Caco-2 (cell line): ENCODE results near the gene ST8SIA5. TPM values are rescaled to one million over a fixed set of nuclear protein-coding genes. Genes with fewer than 3 reads are reported as not detected.

Experiments
- BruUV-seq: library from RNA; stranded (reverse); fragments of 400-500 nt; replicated peaks from 2 replicates; lab custom pipeline; 2021; lab: Mats Ljungman, UMichigan
- CTCF ChIA-PET: fragments of 300-600 bp; sonication (Branson Sonifier 250); formaldehyde crosslinking; loops from one replicate; lab custom pipeline; 2022; ENCODE audit warnings: antibody characterized with exemption; lab: Charles Lee
- POLR2A ChIA-PET: fragments of 300-600 bp; sonication (Branson Sonifier 250); formaldehyde crosslinking; loops from one replicate; lab custom pipeline; 2022; ENCODE audit warnings: antibody characterized with exemption; lab: Charles Lee
- DNase-seq, 2 experiments: peaks; one replicate each; pipeline versions ENCODE4 v3.0.0 to v3.0.0-alpha.2; 2020 to 2022
- H3K27me3 ChIP-seq: replicated peaks from 2 replicates; pipeline ENCODE4 v1.6.0; 2011; ENCODE audit warnings: low read length; ENCODE audit not compliant: control insufficient read depth, insufficient read depth
- H3K36me3 ChIP-seq: 2 replicates; pipeline ENCODE4 v1.5.1; 2011; ENCODE audit warnings: low read length; ENCODE audit not compliant: control insufficient read depth, insufficient read depth
- H3K4me1 ChIP-seq: fragments of 250-450 bp; sonication (Bioruptor Pico); 2 replicates; pipeline ENCODE4 v1.5.1; 2020; ENCODE audit warnings: mild to moderate bottlenecking
- H3K4me3 ChIP-seq: 2 replicates; pipeline ENCODE4 v1.5.1; 2011; ENCODE audit warnings: low read depth, mild to moderate bottlenecking, control low read depth, low read length
- H3K9me3 ChIP-seq: fragments of 250-450 bp; sonication (Bioruptor Pico); 2 replicates; pipeline ENCODE4 v1.5.1; 2020; ENCODE audit warnings: mild to moderate bottlenecking, moderate library complexity
- H3K27ac Mint-ChIP-seq: one replicate; pipeline ENCODE4 v1.8.0; 2022; ENCODE audit warnings: mixed read lengths; ENCODE audit not compliant: unreplicated experiment
- H3K27me3 Mint-ChIP-seq: one replicate; pipeline ENCODE4 v1.8.0; 2022; ENCODE audit warnings: mixed read lengths; ENCODE audit not compliant: insufficient read depth, unreplicated experiment
- H3K36me3 Mint-ChIP-seq: one replicate; pipeline ENCODE4 v1.8.0; 2022; ENCODE audit warnings: mild to moderate bottlenecking, mixed read lengths; ENCODE audit not compliant: insufficient read depth, unreplicated experiment
- H3K4me1 Mint-ChIP-seq: one replicate; pipeline ENCODE4 v1.8.0; 2022; ENCODE audit warnings: low read depth, mixed read lengths; ENCODE audit not compliant: unreplicated experiment
- H3K4me3 Mint-ChIP-seq: one replicate; pipeline ENCODE4 v1.8.0; 2022; ENCODE audit warnings: mild to moderate bottlenecking, moderate library complexity, mixed read lengths; ENCODE audit not compliant: unreplicated experiment
- H3K9me3 Mint-ChIP-seq: one replicate; pipeline ENCODE4 v1.8.0; 2022; ENCODE audit warnings: mixed read lengths; ENCODE audit not compliant: unreplicated experiment
- CTCF ChIP-seq, 2 experiments: fragments of 200-600 bp in 1 of 2; IDR thresholded peaks; 1 replicate in 1 of 2; 2 replicates in 1 of 2; pipeline versions ENCODE4 v1.5.1 to v1.8.0; 2011 to 2022; ENCODE audit warnings: antibody characterized with exemption in 1 of 2, control low read depth in 1 of 2, inconsistent platforms in 1 of 2, low read depth in 1 of 2, low read length in 1 of 2, mild to moderate bottlenecking in 1 of 2, moderate library complexity in 1 of 2; ENCODE audit not compliant: insufficient read depth in 1 of 2, severe bottlenecking in 1 of 2, unreplicated experiment in 1 of 2
- intact Hi-C: fragments of 100-400 bp; cut with micrococcal nuclease; formaldehyde crosslinking; loops from one replicate; pipeline ENCODE4 v1.10.0; 2022; ENCODE audit not compliant: unreplicated experiment
- total RNA-seq: library from RNA; stranded (reverse); gene quantifications from 2 replicates; pipeline ENCODE4 v1.2.3, GENCODE V29; 2022

The ST8SIA5 gene
- total RNA-seq, 1 experiment from 2014 or later: not detected

GRCh38 chr18:46678041-46678440 is 78.8 kb downstream of the ST8SIA5 start:
- CTCF ChIA-PET: no interaction called here
- Mint-ChIP-seq H3K36me3 (no peaks in the 10 kb centered on the region), H3K27ac (no peak overlapping the region), H3K9me3 (no peaks in the 10 kb centered on the region), H3K4me1 (no peaks in the 10 kb centered on the region), H3K4me3 (no peak overlapping the region), H3K27me3 (peaks cover 9% of the 10 kb centered on the region)
- intact Hi-C loops: no loop called here
- H3K27me3 ChIP-seq: no peaks in the 10 kb centered on the region
- no peaks in the 10 kb centered on the region for H3K4me1 ChIP-seq
- no peaks in the 10 kb centered on the region for H3K9me3 ChIP-seq
- no TSS peak for BruUV-seq
- POLR2A ChIA-PET: no interaction called here
- DNase-seq: no peak
- no peak overlapping the region for H3K4me3 ChIP-seq
- no peak for TF ChIP-seq CTCF (IDR thresholded peaks at IDR 0.05; ENCODE audit: insufficient read depth in 1 of 2, low read depth in 1 of 2, low read length in 1 of 2, severe bottlenecking in 1 of 2, unreplicated experiment in 1 of 2)
- no peaks in the 10 kb centered on the region for H3K36me3 ChIP-seq

- H3K4me1 ChIP-seq: no peaks in the 10 kb centered on the region
- Mint-ChIP-seq H3K4me1 (no peaks in the 10 kb centered on the region), H3K9me3 (no peaks in the 10 kb centered on the region), H3K27me3 (peaks cover 9% of the 10 kb centered on the region), H3K36me3 (no peaks in the 10 kb centered on the region), H3K4me3 (no peak overlapping the region), H3K27ac (no peak overlapping the region)
- intact Hi-C loops: no loop called here
- TF ChIP-seq CTCF (IDR thresholded peaks at IDR 0.05; ENCODE audit: insufficient read depth in 1 of 2, low read depth in 1 of 2, low read length in 1 of 2, severe bottlenecking in 1 of 2, unreplicated experiment in 1 of 2): no peak
- no TSS peak for BruUV-seq
- POLR2A ChIA-PET: no interaction called here
- CTCF ChIA-PET: no interaction called here
- H3K9me3 ChIP-seq: no peaks in the 10 kb centered on the region
- H3K4me3 ChIP-seq: no peak overlapping the region
- no peaks in the 10 kb centered on the region for H3K36me3 ChIP-seq
- no peaks in the 10 kb centered on the region for H3K27me3 ChIP-seq
- DNase-seq: no peak
These were observed 79.2 kb downstream of the ST8SIA5 start for GRCh38 chr18:46677611-46678010.

- ChIA-PET CTCF (no interaction called here), POLR2A (no interaction called here)
- BruUV-seq: no TSS peak
- Histone ChIP-seq H3K36me3 (no peaks in the 10 kb centered on the region), H3K27me3 (no peaks in the 10 kb centered on the region), H3K9me3 (no peaks in the 10 kb centered on the region), H3K4me3 (no peak overlapping the region), H3K4me1 (no peaks in the 10 kb centered on the region)
- no peaks in the 10 kb centered on the region for H3K9me3 Mint-ChIP-seq
- no peaks in the 10 kb centered on the region for H3K4me1 Mint-ChIP-seq
- no peak for DNase-seq
- no peaks in the 10 kb centered on the region for H3K36me3 Mint-ChIP-seq
- H3K27me3 Mint-ChIP-seq: peaks cover 9% of the 10 kb centered on the region
- no peak overlapping the region for H3K4me3 Mint-ChIP-seq
- intact Hi-C loops: no loop called here
- no peak for TF ChIP-seq CTCF (IDR thresholded peaks at IDR 0.05; ENCODE audit: insufficient read depth in 1 of 2, low read depth in 1 of 2, low read length in 1 of 2, severe bottlenecking in 1 of 2, unreplicated experiment in 1 of 2)
- no peak overlapping the region for H3K27ac Mint-ChIP-seq
These were observed 80.5 kb downstream of the ST8SIA5 start for GRCh38 chr18:46676182-46676835.
